HG03139 (cell line): Measurements from ENCODE around the gene AK8.

Source experiments
- ATAC-seq: cut with Tn5 transposase; IDR thresholded peaks from one replicate; pipeline ENCODE4 v1.9.1; 2021; ENCODE audit not compliant: unreplicated experiment

AK8 gene

DNA sequence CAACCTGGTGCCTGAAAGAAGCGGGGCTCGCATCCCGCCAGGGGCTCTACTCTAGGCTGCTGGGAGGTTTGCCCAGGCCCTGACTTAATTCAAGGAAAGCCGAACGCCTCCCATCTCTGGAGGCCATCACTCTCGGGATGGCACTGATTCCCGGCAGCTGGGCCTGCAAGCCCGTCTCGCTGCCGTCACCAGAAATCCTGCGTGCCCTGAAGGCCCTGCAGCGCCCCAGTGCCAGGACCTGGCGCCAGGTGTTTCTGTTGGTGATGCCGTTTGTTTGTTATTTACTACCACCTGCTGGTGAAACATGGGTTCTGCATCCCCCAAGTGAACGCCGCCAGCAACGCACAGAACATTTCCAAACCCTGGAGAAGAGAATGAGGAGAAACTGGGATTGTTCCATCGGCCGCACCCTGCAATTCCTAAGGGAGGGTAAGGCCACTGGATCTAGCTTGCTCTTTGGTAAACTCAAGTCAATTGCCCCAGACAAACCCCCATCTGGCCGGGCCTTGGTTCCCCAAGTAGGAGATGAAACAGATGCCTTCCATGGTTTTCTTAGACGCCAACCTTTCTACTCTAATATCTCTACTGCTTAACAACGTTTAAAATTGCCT lies 77.9 kb downstream of the AK8 start:
- ATAC-seq = no peak

DNA sequence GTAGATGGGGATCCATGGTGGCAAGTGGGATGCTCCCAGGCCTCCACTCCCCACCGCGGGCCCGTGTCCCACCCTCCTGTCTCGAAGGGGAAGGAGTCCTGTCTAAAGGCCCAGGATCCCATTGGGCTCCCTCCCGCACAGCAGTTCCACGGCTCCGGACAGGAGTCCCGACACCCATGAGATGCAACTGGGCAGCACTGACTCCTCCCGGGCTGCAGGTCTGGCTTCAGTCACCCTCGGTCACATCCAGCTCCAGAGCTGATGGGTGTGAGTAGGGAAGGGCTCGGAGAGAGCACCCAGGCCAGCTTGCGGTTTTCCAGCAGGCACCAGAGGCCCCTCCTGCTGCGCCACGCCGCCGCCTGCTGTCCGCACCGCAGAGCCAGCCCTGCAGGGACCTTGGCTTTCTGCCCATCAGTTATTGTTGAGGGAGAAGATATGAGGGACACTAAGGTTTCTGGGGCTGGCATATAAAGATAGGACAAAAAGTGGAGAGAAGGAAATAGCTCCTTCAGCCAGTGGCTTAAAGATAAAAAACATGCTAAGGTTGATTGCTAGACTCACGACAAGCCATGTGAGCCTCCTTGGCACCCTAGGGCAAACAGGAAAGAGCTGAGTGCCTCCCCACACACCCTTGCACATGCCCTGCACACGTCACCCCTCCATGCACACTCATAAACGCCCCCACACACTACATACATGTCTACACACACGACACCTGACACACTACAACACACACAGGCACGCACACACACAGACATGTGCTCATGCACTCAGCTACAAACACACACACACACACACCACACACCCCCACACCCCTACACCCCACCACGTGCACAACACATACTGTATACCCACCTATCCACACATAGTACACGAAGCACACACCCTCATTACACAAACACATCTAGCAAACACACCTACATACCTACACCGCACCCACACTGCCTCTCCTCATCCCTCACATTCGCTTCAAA lies 79.0 kb downstream of the AK8 start:
- ATAC-seq = no peak

DNA sequence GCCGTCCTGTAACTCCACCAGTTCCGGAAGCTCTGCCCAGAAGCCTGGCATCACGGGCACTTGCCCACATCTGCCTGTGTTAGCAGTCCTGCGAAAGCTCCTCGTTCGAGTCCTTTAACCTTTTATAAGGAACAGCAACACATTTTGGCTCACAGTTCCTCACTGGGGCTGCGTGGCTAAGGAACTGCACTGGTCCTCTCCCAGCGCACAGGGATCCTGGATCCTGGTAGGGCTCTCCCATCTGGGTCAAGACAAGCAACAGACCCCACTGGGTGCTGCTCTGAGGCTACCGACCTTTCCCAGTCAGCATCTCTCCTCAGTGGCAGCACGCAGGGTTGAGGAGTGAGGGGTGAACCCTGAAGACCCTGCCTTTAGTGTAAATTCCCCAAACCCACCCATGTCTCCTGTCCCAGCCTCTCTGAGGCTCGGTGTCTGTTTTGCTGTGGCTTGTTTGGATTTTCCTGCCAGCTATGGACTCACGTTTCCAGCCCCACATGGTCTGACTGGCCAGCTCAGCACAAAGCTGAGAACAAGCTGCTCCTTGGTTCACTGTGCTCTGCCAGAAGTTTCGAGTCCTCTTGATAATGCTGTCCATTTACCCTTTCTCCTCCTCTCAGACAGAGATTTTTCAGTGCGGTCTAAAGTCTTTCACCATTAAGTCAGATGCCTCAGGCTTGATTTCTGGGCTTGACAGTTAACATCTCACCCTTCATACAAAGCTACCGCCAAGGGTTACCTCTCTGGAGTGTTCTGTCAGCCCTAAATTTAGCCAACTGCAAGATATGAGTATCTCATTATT lies 80.0 kb downstream of the AK8 start:
- no peak for ATAC-seq

DNA sequence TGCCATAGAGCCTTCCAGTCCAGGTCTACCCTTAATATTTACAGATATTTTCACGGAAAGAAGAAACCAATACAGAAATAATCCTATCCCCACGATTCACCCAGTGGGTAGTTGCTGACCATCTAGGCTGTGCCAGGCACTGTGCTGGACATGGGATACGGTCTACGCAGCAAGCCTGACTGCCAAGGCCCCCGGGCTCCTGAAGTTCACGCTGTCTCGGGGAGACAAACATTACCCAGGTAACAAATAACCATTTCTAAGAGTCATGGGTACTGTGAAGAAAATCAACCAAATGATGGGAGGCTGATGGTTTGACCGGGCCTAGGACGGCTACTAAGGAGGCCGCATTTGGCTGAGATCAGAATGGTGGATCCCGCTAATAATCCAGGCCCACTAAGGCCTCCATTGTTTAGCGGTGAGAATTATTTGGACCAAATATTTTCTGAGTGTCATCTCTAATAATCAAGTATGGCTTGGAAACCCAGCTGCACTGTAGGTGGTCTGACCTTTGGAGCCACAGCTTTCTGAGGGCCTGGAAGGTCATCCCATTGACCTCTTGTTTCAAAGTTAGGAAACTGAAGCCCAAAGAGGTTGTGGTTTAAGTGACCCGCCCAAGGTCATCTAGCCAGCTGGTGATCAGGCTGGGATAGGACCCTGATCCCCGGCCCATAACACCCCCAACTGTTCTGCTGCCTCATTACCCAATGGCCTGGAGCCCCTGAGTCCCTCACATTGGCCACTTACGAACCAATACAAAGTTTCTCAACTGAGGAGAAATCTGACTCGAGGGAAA lies 82.4 kb downstream of the AK8 start:
- no peak for ATAC-seq

DNA sequence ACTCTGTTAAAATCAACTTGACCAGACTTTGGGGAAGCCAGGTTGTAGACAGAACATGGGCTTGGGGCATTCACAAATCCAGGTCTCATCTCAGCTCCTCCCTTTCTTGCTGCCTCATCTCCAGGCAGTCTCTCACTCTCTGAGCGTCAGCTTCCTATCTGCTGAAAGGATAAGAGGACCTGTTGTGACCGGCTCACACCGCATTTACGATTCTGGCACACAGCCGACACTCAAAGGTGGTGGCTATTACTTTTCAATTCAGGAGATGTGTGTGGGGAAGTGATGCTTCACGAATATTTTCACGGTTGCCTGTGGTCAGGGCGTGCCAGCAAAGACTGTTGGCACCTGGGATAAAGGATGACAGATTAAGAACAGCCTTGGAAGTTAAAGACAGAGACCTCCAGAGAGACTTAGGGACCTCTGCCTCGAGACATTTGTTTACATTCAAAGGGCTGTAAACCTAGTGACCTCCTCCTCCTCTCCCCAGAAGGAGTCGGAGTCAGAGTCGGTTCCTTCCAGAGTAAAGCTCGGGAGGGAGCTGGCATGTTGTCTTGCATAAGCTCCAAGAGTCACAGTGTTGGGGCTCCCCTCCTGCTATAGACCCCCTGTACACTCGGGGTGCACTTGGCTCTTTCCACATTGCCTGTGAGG lies 83.2 kb downstream of the AK8 start:
- no peak for ATAC-seq

DNA sequence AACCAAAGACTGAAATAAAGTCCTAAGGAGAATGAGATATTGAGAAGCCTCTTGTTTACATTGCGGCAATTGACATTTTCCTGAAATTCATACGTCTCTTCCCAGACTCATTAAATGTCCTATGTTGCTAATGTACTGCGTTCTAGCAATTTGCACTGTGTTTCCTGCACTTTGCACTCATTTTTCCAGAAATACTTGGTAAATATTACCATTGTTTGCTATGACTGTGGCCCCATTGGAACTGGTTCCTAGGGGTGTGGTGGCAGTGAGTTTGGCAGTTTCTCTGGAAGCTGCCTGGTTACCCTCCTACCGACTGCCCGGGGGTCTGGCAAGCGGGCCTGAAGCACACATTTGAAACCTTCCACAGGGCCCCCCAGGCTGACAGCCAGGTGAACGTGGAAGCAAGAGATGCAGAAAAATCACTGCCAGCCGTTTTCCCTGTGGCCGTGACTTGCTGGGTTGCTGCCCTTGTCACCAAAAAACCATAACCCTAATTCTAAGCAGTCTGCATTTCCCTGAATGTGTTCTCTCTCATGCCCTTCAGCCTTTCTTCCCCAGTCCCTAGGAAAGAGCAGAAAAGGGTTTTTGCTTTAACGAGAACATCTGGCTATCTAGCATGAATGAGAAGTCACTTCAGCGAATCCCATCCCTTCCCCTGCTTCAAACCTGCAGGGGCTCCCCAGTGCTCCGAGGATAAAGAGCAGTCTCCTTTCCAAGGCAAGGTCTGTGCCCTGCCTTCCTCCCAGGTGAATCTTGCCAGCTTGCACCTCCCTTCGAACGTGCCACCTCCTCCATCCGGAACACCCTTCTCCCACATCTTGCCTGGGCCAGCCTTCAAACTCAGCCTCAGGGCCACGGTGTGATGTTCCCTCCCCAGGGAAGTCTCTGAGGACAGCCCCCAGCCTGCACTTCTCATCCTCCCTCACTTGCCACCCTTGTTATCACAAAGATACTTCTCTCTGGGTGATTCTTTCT lies 84.2 kb downstream of the AK8 start:
- no peak for ATAC-seq

DNA sequence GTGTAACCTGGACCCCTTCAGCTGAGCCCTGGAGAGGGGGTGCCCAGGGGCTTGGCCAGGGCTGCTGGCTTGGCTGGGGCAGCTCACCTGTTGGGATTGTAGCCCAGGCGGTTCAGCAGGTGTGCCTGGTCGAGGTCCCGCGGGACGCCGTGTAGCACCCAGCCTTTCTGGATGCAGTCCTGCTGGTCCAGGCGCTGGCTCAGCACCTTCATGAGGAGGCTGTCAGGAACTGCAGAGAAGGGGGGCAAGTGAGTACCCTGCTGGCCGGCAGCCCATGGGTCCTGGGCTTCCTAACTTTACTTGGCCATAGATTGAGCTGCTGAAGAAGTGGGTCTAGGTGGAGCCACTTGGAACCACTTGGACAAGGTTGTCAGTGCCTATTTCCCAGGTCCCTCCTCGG lies 85.5 kb downstream of the AK8 start:
- no peak for ATAC-seq

DNA sequence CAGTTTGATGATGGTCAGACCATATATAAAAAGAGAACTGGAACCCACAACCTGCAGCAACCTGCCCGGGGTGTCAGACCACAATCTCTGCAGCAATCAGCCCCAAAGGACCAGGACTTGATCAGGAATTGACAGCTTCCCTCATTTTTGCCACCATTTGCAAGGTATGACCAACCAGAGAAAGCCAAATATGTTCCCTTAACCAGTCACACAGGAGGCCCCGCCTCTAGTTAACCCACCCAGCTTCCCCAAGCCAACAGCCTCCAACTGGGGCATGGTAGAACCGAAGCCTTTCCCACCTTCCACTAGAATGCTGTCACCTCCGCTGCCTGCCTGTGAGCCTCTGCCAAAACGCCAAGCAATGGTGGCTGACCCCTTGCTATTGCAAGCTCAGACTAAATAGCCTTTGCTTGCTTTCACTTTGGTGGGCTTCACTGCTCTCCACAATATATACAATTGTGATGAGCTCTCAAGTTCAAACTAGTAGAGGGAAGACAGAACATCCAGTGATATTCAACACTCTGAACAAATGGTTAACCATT lies 86.3 kb downstream of the AK8 start:
- ATAC-seq = no peak

DNA sequence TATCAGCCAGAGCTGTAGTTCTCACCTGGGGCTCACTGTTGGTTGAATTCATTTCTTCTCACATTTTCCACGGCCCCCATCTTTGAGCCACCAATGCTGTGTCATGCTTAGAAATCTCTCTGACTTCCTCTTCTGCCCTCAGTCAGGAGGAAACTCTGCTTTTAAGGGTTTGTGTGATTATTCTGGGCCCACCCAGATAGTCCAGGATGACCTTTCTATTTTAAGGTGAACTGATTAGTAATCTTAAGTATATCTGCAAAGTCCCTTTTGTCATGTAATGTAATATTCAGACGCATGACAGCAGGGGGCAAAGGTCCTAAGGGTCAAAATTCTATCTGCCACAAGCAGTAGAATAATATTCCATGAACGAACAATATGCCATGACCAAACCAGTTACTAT lies 88.4 kb downstream of the AK8 start:
- ATAC-seq = no peak

DNA sequence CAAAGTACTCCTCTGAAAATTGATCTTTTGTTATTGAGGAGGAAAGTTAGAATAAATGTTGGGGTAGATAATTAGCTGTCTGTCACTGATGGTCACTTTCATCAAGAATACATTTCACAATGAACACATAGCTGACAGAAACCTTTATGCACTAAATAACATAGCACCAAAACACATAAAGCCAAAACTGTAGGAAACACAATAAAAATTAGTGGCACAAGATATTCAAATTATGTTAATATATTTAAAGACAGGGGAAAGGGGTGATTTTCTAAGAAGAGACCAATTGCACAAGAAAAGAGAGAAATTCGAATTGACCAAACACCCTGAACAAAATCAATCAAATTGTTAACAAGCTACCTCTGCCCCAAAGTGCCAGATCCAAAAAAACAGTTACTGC lies 89.7 kb downstream of the AK8 start:
- no peak for ATAC-seq

DNA sequence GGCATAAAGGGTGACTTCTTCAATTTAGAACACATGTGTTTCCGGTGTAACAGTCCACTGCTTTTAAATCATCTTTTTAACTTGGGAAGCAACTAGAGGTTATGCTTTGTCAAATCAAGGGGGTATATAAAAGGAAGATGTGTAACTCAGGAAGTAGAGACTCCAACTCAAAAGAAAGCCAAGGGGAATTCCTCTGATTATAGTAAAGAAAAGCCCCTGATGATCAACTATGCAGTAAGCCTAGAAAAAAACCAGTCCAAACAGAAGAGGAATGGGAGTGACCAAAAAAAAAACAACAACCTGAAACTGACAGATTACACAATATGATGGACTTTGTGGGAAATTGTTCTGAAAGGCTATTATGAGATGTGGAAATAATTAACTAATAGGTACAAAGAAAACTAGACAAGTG lies 90.3 kb downstream of the AK8 start:
- no peak for ATAC-seq

DNA sequence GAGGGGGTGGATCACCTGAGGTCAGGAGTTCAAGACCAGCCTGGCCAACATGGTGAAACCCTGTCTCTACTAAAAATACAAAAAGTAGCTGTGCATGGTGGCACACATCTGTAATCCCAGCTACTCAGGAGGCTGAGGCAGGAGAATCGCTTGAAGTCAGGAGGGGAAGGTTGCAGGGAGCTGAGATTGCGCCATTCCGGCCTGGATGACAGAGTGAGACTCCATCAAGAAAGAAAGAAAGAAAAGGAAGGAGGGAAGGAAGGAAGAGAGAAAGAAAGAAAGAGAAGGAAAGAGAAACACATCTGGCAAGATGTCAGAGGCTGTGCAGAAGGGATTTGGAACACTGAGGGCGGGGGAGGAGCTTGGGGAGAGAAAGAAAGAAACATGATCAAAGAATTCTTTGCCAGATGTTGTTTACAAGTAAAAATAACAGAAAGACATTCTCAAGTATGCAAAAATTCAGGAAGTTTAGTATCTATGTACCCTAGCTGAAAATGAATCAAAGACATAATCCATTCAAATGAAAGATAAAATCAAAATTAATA lies 93.7 kb downstream of the AK8 start:
- ATAC-seq = no peak

DNA sequence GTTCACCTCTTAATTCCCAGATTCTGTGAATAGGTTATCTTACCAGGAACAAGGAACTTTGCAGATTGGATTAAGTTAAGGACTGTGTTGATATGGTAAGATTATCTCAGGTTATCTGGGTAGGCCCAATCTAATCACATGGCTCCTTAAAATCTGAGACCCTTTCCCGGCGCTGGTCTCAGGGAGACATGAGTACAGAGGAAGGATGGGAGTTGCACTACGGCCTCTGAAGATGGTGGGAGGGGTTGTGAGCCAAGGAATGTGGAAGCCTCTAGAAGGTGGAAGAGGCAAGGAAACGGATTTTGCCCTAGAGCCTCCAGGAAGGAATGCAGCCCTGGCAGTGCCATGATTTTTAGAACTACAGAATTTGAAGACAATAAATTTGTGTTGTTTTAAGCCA lies 95.1 kb downstream of the AK8 start:
- no peak for ATAC-seq

DNA sequence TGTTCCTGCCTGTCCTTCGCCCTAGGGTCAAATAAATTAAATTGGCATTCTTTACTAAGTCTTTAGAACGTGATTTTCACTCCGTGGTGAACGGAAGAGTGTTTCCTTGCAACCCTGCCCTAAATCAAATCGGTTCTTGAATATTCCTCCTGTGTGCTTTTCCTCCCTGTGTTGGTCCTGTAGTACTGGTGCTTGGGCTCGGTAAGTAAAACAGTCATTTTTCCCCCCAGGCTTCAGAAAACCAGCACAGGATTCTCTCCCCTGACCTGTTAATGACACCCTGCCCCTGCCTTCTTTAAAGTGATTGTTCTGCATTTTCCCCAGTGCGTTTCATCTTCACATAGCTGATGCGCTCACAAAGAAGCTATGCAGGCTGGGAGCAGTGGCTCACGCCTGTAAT lies 96.0 kb downstream of the AK8 start:
- no peak for ATAC-seq

DNA sequence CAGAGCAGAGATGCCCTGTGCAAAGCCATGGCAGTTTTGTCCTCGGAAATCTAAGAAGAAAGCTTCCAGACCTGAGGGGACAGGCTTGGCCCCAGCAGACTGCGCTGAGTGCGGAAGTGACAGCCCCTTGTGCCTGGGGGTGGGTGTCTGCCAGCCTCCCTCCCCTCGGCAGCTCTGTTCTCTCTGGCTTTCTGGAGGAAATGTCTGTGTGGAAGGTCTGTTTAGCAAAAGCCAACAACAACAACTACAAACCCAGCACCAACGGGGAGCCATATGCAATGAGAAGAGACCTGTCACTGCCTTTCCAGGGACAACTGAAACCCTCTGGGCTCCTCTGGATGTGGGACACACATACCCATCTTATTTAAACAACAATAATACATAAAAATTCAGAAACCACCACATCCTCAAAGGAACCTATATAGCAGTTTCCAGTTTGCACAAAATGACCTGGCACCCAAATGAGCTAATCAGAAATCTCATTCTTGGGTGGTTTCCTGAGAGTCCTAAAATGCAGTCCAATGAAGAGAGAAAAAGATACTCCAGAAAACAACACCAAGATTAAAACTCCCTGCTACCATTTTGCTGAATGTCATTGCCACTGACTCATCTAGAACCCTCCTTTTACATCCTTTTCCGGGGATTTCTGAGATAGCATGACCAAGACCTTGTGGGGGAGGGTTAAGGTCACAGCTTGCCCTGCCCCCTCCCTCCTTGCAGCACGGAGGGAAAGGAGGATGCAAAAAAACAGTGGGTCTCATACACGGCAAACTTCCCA lies 97.7 kb downstream of the AK8 start:
- ATAC-seq = no peak

DNA sequence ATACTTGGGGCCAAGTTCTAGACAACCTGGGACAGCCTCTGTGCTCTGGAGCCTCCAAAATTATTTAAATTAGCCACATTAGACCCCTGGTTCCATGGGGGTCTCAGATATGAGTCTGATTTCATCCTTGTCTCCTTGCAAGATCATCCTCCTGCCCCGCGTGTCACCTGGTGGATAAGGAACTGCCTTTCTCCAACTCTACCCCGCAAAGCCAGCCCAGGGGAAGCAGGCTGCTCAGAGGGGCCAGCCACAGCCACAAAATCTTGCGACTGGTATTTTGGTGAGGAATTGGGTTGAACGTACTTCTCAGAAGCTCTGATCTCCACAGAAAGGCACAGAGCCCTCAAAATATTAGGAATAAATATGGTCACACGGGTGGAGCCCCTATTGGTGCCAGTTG lies 101.2 kb downstream of the AK8 start:
- no peak for ATAC-seq

DNA sequence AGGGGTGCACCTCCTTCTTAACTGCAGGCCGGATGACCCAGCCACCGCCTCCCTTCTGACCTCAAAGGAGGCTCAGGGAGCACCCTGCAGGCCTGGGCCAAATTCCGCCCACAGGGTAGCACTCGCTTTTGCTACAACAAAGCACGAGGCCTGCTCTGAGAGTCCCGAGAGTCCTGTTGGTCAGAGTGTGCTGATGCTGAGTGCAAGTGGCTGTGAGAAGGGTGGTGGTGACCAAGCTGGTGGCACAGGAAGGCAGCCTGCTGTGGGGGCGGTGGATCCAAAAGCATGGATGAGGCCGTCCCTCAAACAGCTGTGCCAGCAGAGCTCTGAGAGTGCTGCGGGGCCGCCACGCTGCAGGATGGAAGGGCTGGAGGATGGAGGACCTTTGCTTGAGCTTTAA lies 101.8 kb downstream of the AK8 start:
- no peak for ATAC-seq

DNA sequence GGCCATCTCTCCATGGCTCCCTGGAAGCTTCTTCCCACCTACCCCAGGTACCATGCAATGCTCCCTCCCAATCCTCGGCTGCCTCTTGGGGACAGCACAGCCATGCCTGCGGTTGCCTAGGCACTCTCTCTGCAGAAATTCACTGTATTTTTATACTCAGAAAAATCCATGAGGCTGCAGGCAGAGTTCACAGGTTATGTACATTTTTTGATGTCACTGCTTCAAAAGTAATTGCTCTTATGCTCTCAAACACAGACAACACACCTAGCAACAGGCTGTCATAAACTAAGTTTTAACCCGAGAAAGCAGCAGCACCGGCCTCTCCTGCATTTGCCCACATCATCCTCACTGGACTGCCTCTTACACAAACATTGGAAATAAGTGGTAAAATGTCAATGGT lies 102.4 kb downstream of the AK8 start:
- ATAC-seq = no peak
